Spleen (tissue), 7 donors: ENCODE results near the gene MAZ.

ENCODE experiments used
- POLR2A ChIP-seq, 3 donors: fragments of 450-650 bp; IDR thresholded peaks; one replicate each; pipeline ENCODE4 v1.5.1; 2017; ENCODE audit warnings: antibody characterized with exemption in 3 of 3, mild to moderate bottlenecking in 1 of 3
- TF ChIP-seq, protein P1 (sequence below), 11 experiments: fragments of 200-600 bp in 7 of 11; fragments of 450-650 bp in 4 of 11; sonication (generic) in 4 of 11; IDR thresholded peaks in 8 of 11; conservative IDR thresholded peaks in 3 of 11; 1 replicate in 7 of 11; 2 replicates in 4 of 11; pipeline versions ENCODE4 v1.4.0 to v1.8.0; 2016 to 2021; ENCODE audit warnings: antibody characterized with exemption in 11 of 11, inconsistent platforms in 4 of 11, mild to moderate bottlenecking in 1 of 11
- donor health status: DM: no; HTN: no; CAD: no; lungs with moderate emphysema.
- donor health status: DM: no; HTN: no; CAD: no.
- donor health status: DM: no; HTN: no; CAD: no.

- TF ChIP-seq POLR2A (IDR thresholded peaks at IDR 0.05) = no peak
- TF ChIP-seq, protein P1, sequence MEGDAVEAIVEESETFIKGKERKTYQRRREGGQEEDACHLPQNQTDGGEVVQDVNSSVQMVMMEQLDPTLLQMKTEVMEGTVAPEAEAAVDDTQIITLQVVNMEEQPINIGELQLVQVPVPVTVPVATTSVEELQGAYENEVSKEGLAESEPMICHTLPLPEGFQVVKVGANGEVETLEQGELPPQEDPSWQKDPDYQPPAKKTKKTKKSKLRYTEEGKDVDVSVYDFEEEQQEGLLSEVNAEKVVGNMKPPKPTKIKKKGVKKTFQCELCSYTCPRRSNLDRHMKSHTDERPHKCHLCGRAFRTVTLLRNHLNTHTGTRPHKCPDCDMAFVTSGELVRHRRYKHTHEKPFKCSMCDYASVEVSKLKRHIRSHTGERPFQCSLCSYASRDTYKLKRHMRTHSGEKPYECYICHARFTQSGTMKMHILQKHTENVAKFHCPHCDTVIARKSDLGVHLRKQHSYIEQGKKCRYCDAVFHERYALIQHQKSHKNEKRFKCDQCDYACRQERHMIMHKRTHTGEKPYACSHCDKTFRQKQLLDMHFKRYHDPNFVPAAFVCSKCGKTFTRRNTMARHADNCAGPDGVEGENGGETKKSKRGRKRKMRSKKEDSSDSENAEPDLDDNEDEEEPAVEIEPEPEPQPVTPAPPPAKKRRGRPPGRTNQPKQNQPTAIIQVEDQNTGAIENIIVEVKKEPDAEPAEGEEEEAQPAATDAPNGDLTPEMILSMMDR (IDR thresholded peaks at IDR 0.05 in 8 of 11, conservative IDR thresholded peaks at IDR 0.05 in 3 of 11) = no peak
Observed at GRCh38 chr16:29858149-29858849, 52.0 kb downstream of the MAZ start.
